Posterior vena cava (tissue), 2 donors: ENCODE data around the gene CACNG1. TPM values are rescaled to one million over a fixed set of nuclear protein-coding genes. Genes with fewer than 3 reads are reported as not detected.
"Not testable (repeated sequence)": the region's sequence is repeated elsewhere in the genome, so short reads cannot be mapped to it uniquely, and the experiment has no call there.

Experiments
- DNase-seq: peaks from one replicate; pipeline ENCODE4 v3.0.0-alpha.2; 2020; ENCODE audit warnings: low spot score
- intact Hi-C, 2 donors: fragments of 100-400 bp; cut with DNase I; formaldehyde crosslinking; loops; one replicate each; pipeline versions ENCODE4 v1.14.1 to v1.14.2; 2022 to 2023
- total RNA-seq, 2 donors: library from RNA; stranded (reverse); fragmentation: NEBNext Ultra II Directional; extraction: Animal tissue kit (Norgen Biotek cat#: 25700); gene quantifications; one replicate each; pipeline ENCODE4 v1.2.1, GENCODE V29; 2021
- donor health status: DM: yes; HTN: yes; CAD: no.
- donor health status: DM: yes; HTN: yes; CAD: no.

The CACNG1 gene
- total RNA-seq, 2 donors from 2014 or later: not detected

GRCh38 chr17:67068999-67069398 is 24.6 kb downstream of the CACNG1 start:
- DNase-seq: no peak
- intact Hi-C loops: no loop called here

GRCh38 chr17:67069603-67070136 is 25.3 kb downstream of the CACNG1 start:
- intact Hi-C loops: no loop called here
- no peak for DNase-seq

- DNase-seq: no peak
- intact Hi-C loops: no loop called here
Observed at GRCh38 chr17:67071595-67071994, 27.2 kb downstream of the CACNG1 start.

GRCh38 chr17:67072885-67073284 is 28.5 kb downstream of the CACNG1 start:
- no peak for DNase-seq
- intact Hi-C loops: no loop called here

- DNase-seq: no peak
- intact Hi-C loops: no loop called here
Observed at GRCh38 chr17:67074781-67075180, 30.4 kb downstream of the CACNG1 start.

GRCh38 chr17:67076290-67076689 is 31.9 kb downstream of the CACNG1 start:
- intact Hi-C loops: no loop called here
- DNase-seq: no peak

GRCh38 chr17:67078292-67078691 is 33.9 kb downstream of the CACNG1 start:
- intact Hi-C loops: no loop called here
- DNase-seq: no peak

GRCh38 chr17:67079491-67079890 is 35.1 kb downstream of the CACNG1 start:
- no peak for DNase-seq
- intact Hi-C loops: no loop called here

- intact Hi-C loops: no loop called here
- no peak for DNase-seq
Observed at GRCh38 chr17:67080804-67081203, 36.5 kb downstream of the CACNG1 start.

GRCh38 chr17:67082107-67082506 is 37.8 kb downstream of the CACNG1 start:
- DNase-seq: no peak
- intact Hi-C loops: no loop called here

GRCh38 chr17:67085406-67085805 is 41.1 kb downstream of the CACNG1 start:
- intact Hi-C loops: no loop called here
- no peak for DNase-seq

- DNase-seq: no peak
Observed at GRCh38 chr17:67088639-67089038, 44.3 kb downstream of the CACNG1 start.

GRCh38 chr17:67090341-67090740 is 46.0 kb downstream of the CACNG1 start:
- no peak for DNase-seq
- intact Hi-C loops: loop anchor here in 1 of 2 donors (5.0 kb wide), 1 partner anchor 1098 kb away; no protein-coding TSS in a partner anchor

More at GRCh38 chr17:67088639-67089038, 44.3 kb downstream of the CACNG1 start:
- intact Hi-C loops: no loop called here

GRCh38 chr17:67092291-67092690 is 47.9 kb downstream of the CACNG1 start:
- intact Hi-C loops: loop anchor here in 1 of 2 donors (5.0 kb wide), 1 partner anchor 1100 kb away; no protein-coding TSS in a partner anchor

GRCh38 chr17:67092710-67093109 is 48.4 kb downstream of the CACNG1 start:
- intact Hi-C loops: loop anchor here in 1 of 2 donors (5.0 kb wide), 1 partner anchor 1100 kb away; no protein-coding TSS in a partner anchor
- DNase-seq: not testable (repeated sequence)

More at GRCh38 chr17:67092291-67092690, 47.9 kb downstream of the CACNG1 start:
- DNase-seq: no peak

- no peak for DNase-seq
- intact Hi-C loops: loop anchor here in 1 of 2 donors (5.0 kb wide), 1 partner anchor 1101 kb away; no protein-coding TSS in a partner anchor
Observed at GRCh38 chr17:67093348-67093747, 49.0 kb downstream of the CACNG1 start.

GRCh38 chr17:67095291-67095690 is 50.9 kb downstream of the CACNG1 start:
- DNase-seq, intact Hi-C loops: not testable (repeated sequence)

GRCh38 chr17:67095803-67096202 is 51.4 kb downstream of the CACNG1 start:
- intact Hi-C loops: no loop called here
- no peak for DNase-seq

- no peak for DNase-seq
- intact Hi-C loops: no loop called here
Observed at GRCh38 chr17:67096609-67097008, 52.3 kb downstream of the CACNG1 start.

GRCh38 chr17:67098006-67098405 is 53.7 kb downstream of the CACNG1 start:
- DNase-seq: no peak
- intact Hi-C loops: no loop called here

GRCh38 chr17:67104641-67105040 is 60.3 kb downstream of the CACNG1 start:
- DNase-seq, intact Hi-C loops: not testable (repeated sequence)
